IMR-90 (cell line): ENCODE data around the gene GPR135. TPM values are rescaled to one million over a fixed set of nuclear protein-coding genes. Genes with fewer than 3 reads are reported as not detected.

ENCODE experiments used
- ATAC-seq: fragments of 200-7000 bp; cut with Tn5 transposase; 2 replicates; pipeline ENCODE4 v1.9.1; 2020; ENCODE audit warnings: low read depth, mild to moderate bottlenecking, moderate library complexity
- BruUV-seq: library from RNA; stranded (reverse); fragments of 400-500 nt; replicated peaks from 2 replicates; lab custom pipeline; 2021; lab: Mats Ljungman, UMichigan
- CTCF ChIA-PET: fragments of 300-600 bp; formaldehyde crosslinking; extraction: SDS; loops from one replicate; lab custom pipeline; 2021; ENCODE audit warnings: antibody characterized with exemption; lab: Yijun Ruan, JAX
- POLR2A ChIA-PET: fragments of 300-600 bp; sonication (Branson Sonifier 250); formaldehyde crosslinking; loops from one replicate; lab custom pipeline; 2022; ENCODE audit warnings: antibody characterized with exemption; ENCODE audit not compliant: unreplicated experiment; lab: Charles Lee
- DNase-seq: peaks from one replicate; pipeline ENCODE4 v3.0.0; 2013
- H2AFZ ChIP-seq: replicated peaks from 2 replicates; pipeline ENCODE3; 2013; ENCODE audit warnings: low read length, mild to moderate bottlenecking; ENCODE audit not compliant: poor library complexity
- H2AK5ac ChIP-seq: 2 replicates; pipeline ENCODE4 v1.6.1; 2013; ENCODE audit warnings: low read depth, low read length, inconsistent platforms
- H2AK9ac ChIP-seq: replicated peaks from 2 replicates; pipeline ENCODE3; 2013; ENCODE audit warnings: mild to moderate bottlenecking, low read depth, low read length, moderate library complexity; ENCODE audit not compliant: poor library complexity
- H2BK120ac ChIP-seq: 2 replicates; pipeline ENCODE4 v1.6.1; 2013; ENCODE audit warnings: low read depth, low read length, inconsistent platforms
- H2BK15ac ChIP-seq: 3 replicates; pipeline ENCODE4 v1.6.1; 2013; ENCODE audit warnings: low read depth, low read length, inconsistent platforms
- H2BK20ac ChIP-seq: 2 replicates; pipeline ENCODE4 v1.6.1; 2013; ENCODE audit warnings: low read depth, mild to moderate bottlenecking, inconsistent platforms, low read length, moderate library complexity
- H2BK5ac ChIP-seq: 2 replicates; pipeline ENCODE4 v1.6.1; 2013; ENCODE audit warnings: mild to moderate bottlenecking, low read depth, low read length, inconsistent platforms; ENCODE audit not compliant: poor library complexity, severe bottlenecking
- H3K14ac ChIP-seq: replicated peaks from 2 replicates; pipeline ENCODE4 v1.6.1; 2013; ENCODE audit warnings: low read depth, low read length, inconsistent platforms
- H3K18ac ChIP-seq: 2 replicates; pipeline ENCODE4 v1.6.1; 2013; ENCODE audit warnings: low read depth, low read length, control low read depth
- H3K23ac ChIP-seq: 2 replicates; pipeline ENCODE4 v1.6.1; 2013; ENCODE audit warnings: low read depth, low read length, inconsistent platforms
- H3K27ac ChIP-seq: 2 replicates; pipeline ENCODE4 v1.5.1; 2013; ENCODE audit warnings: mild to moderate bottlenecking, control low read depth, low read length; ENCODE audit not compliant: insufficient read depth
- H3K27me3 ChIP-seq: 2 replicates; pipeline ENCODE4 v1.6.1; 2013; ENCODE audit warnings: low read length; ENCODE audit not compliant: control insufficient read depth, insufficient read depth
- H3K36me3 ChIP-seq: 2 replicates; pipeline ENCODE4 v1.6.1; 2013; ENCODE audit warnings: low read length, mixed read lengths; ENCODE audit not compliant: control insufficient read depth, insufficient read depth
- H3K4ac ChIP-seq: 2 replicates; pipeline ENCODE4 v1.6.1; 2013; ENCODE audit warnings: low read depth, low read length, inconsistent platforms
- H3K4me1 ChIP-seq: 2 replicates; pipeline ENCODE4 v1.6.1; 2013; ENCODE audit warnings: low read length, mixed read lengths; ENCODE audit not compliant: control insufficient read depth, insufficient read depth
- H3K4me2 ChIP-seq: 2 replicates; pipeline ENCODE4 v1.6.1; 2013; ENCODE audit warnings: low read depth, mild to moderate bottlenecking, control low read depth, low read length, moderate library complexity
- H3K4me3 ChIP-seq: 2 replicates; pipeline ENCODE4 v1.5.1; 2013; ENCODE audit warnings: low read depth, mild to moderate bottlenecking, control low read depth, low read length, moderate library complexity; ENCODE audit not compliant: insufficient read depth
- H3K56ac ChIP-seq: 2 replicates; pipeline ENCODE4 v1.6.1; 2013; ENCODE audit warnings: low read length, inconsistent platforms; ENCODE audit not compliant: insufficient read depth; ENCODE audit errors: extremely low read depth
- H3K79me1 ChIP-seq, 2 experiments: 2 replicates each; pipeline ENCODE4 v1.6.1; 2013; ENCODE audit warnings: low read length in 2 of 2, inconsistent platforms in 1 of 2, low read depth in 1 of 2
- H3K9ac ChIP-seq: 2 replicates; pipeline ENCODE4 v1.6.1; 2013; ENCODE audit warnings: low read depth, low read length, control low read depth
- H3K9me1 ChIP-seq: 2 replicates; pipeline ENCODE4 v1.6.1; 2013; ENCODE audit warnings: low read length, inconsistent platforms; ENCODE audit not compliant: insufficient read depth
- H3K9me3 ChIP-seq: 2 replicates; pipeline ENCODE4 v1.6.1; 2013; ENCODE audit warnings: low read length; ENCODE audit not compliant: control insufficient read depth, insufficient read depth
- H4K20me1 ChIP-seq: 2 replicates; pipeline ENCODE4 v1.6.1; 2013; ENCODE audit warnings: low read length, inconsistent platforms; ENCODE audit not compliant: insufficient read depth
- H4K5ac ChIP-seq: 2 replicates; pipeline ENCODE4 v1.6.1; 2013; ENCODE audit warnings: mild to moderate bottlenecking, low read depth, low read length, control low read depth
- H4K8ac ChIP-seq, 2 experiments: 2 replicates each; pipeline ENCODE4 v1.6.1; 2013; ENCODE audit warnings: low read depth in 2 of 2, low read length in 2 of 2, control low read depth in 1 of 2, inconsistent platforms in 1 of 2
- H4K91ac ChIP-seq: 2 replicates; pipeline ENCODE4 v1.6.1; 2013; ENCODE audit warnings: low read depth, low read length, inconsistent platforms; ENCODE audit not compliant: insufficient read depth
- CEBPB ChIP-seq: IDR thresholded peaks from 2 replicates; pipeline ENCODE4 v1.6.1; 2012; ENCODE audit warnings: low read depth, low read length, improper control_type of control experiment
- FOS ChIP-seq: fragments of 150-350 bp; IDR thresholded peaks from 2 replicates; pipeline ENCODE4 v1.6.1; 2016; ENCODE audit warnings: low read depth, low read length
- RCOR1 ChIP-seq: IDR thresholded peaks from 2 replicates; pipeline ENCODE4 v1.6.1; 2012; ENCODE audit warnings: mild to moderate bottlenecking, low read length, improper control_type of control experiment; ENCODE audit not compliant: insufficient replicate concordance
- SMC3 ChIP-seq: fragments of 150-350 bp; IDR thresholded peaks from 2 replicates; pipeline ENCODE4 v1.6.1; 2016; ENCODE audit warnings: low read depth, mild to moderate bottlenecking, antibody characterized with exemption, low read length, moderate library complexity
- WGBS, 2 experiments: methylation state at CpG; one replicate each; pipeline versions ENCODE4 v1.1.5 to v1.1.7; 2013; ENCODE audit warnings: missing lambda C conversion rate in 2 of 2; ENCODE audit not compliant: insufficient read length in 1 of 2; ENCODE audit errors: extremely low coverage in 2 of 2; 5-methylcytosine and 5-hydroxymethylcytosine counted together
- dilution Hi-C: fragments of 300-500 bp; cut with HindIII; formaldehyde crosslinking; loops from one replicate; pipeline ENCODE4 v1.14.3; 2018; ENCODE audit warnings: low sequenced_read_pairs; ENCODE audit not compliant: unreplicated experiment
- in situ Hi-C: fragments of 300-500 bp; cut with MboI; formaldehyde crosslinking; loops from 3 replicates; pipeline ENCODE4 v1.14.3; 2019; ENCODE audit warnings: low sequenced_read_pairs, inconsistent platforms, mixed read lengths
- intact Hi-C: fragments of 100-400 bp; cut with micrococcal nuclease; formaldehyde crosslinking; loops from 2 replicates; pipeline ENCODE4 v1.10.0; 2022
- polyA plus RNA-seq, 3 experiments: library from polyadenylated mRNA; depleted of rRNA; stranded (reverse); fragments of >200 nt; gene quantifications; 2 replicates each; pipeline ENCODE4 v1.2.3, GENCODE V29; 2012; ENCODE audit warnings: low replicate concordance in 1 of 3
- total RNA-seq: library from RNA; depleted of rRNA; stranded (reverse); fragments of >200 nt; gene quantifications from 2 replicates; pipeline ENCODE4 v1.2.3, GENCODE V29; 2012
- TF ChIP-seq, protein P1 (sequence below): conservative IDR thresholded peaks from 2 replicates; pipeline ENCODE4 v1.5.1; 2012; ENCODE audit warnings: mild to moderate bottlenecking, low read depth, low read length, improper control_type of control experiment
- TF ChIP-seq, protein P2 (sequence below): fragments of 150-350 bp; IDR thresholded peaks from 2 replicates; pipeline ENCODE4 v1.6.1; 2016; ENCODE audit warnings: low read depth, mild to moderate bottlenecking, low read length, moderate library complexity, borderline replicate concordance

Gene GPR135
- total and polyA plus RNA-seq, 2 of the 4 experiments (the other 2 are of a cell fraction): 1.3 to 2.4 TPM

DNA sequence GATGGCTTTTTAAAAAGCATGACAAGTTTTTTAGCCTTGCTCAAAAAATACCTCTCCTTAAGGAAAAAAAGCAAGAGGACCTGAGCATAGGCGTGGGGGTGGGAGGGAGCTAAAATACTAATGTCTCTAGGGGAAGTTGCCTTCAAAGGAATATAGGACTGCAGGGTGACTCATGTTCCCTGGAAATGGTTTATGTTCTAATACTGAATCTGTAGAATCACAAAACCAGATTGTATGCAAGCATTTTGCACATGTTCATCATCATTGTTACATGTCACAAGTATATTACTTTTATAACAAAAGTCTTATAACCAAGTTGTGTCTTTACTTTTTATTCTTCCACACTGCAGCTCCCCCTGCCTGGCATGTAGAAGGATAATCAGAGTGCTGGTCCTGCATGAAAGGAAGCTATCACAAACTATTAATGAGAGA is 36.6 kb downstream of the GPR135 start:
- dilution Hi-C loops (no loop called here), in situ Hi-C loops (no loop called here), intact Hi-C loops (no loop called here)
- Histone ChIP-seq H2BK5ac (peak overlapping the region; percentile 52), H3K9ac (no peak overlapping the region), H3K27ac (no peak overlapping the region), H2AFZ (no peak overlapping the region), H3K9me1 (peaks cover 3% of the 10 kb centered on the region; the same call in 1 of the 2 replicates), H4K91ac (no peak overlapping the region), H3K27me3 (no peaks in the 10 kb centered on the region), H4K20me1 (no peaks in the 10 kb centered on the region), H2BK15ac (no peak overlapping the region), H3K9me3 (no peaks in the 10 kb centered on the region), H3K56ac (no peak overlapping the region), H2BK20ac (no peak overlapping the region), H4K8ac (peak overlapping the region; percentile 27 to 28; a peak in 1 of 4 replicates), H3K36me3 (no peaks in the 10 kb centered on the region), H3K23ac (no peak overlapping the region), H3K79me1 (no peaks in the 10 kb centered on the region), H3K4me1 (peaks cover 3% of the 10 kb centered on the region), H3K4me3 (no peak overlapping the region), H3K4me2 (peak overlapping the region; percentile 43; the same call in 1 of the 2 replicates), H2BK120ac (no peak overlapping the region), H3K4ac (no peak overlapping the region), H2AK5ac (no peak overlapping the region), H3K14ac (0 out of 2 replicates have a peak overlapping the region, but pooled peaks have one; percentile 1), H3K18ac (no peak overlapping the region; the same call in 1 of the 2 replicates), H4K5ac (no peak overlapping the region), H2AK9ac (no peak overlapping the region)
- ChIA-PET CTCF (interaction anchor here (1.0 kb wide), 1 partner anchor 13 kb away, joined by 3 read pairs; no protein-coding TSS in a partner anchor), POLR2A (no interaction called here)
- TF ChIP-seq RCOR1 (no peak), SMC3 (0 out of 2 replicates have a peak, but pooled peaks have one; percentile 2), CEBPB (no peak), FOS (peak; percentile 42; the same call in 1 of the 2 replicates)
- TF ChIP-seq, protein P1, sequence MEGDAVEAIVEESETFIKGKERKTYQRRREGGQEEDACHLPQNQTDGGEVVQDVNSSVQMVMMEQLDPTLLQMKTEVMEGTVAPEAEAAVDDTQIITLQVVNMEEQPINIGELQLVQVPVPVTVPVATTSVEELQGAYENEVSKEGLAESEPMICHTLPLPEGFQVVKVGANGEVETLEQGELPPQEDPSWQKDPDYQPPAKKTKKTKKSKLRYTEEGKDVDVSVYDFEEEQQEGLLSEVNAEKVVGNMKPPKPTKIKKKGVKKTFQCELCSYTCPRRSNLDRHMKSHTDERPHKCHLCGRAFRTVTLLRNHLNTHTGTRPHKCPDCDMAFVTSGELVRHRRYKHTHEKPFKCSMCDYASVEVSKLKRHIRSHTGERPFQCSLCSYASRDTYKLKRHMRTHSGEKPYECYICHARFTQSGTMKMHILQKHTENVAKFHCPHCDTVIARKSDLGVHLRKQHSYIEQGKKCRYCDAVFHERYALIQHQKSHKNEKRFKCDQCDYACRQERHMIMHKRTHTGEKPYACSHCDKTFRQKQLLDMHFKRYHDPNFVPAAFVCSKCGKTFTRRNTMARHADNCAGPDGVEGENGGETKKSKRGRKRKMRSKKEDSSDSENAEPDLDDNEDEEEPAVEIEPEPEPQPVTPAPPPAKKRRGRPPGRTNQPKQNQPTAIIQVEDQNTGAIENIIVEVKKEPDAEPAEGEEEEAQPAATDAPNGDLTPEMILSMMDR: 0 out of 2 replicates have a peak, but pooled peaks have one; percentile 29
- TF ChIP-seq, protein P2, sequence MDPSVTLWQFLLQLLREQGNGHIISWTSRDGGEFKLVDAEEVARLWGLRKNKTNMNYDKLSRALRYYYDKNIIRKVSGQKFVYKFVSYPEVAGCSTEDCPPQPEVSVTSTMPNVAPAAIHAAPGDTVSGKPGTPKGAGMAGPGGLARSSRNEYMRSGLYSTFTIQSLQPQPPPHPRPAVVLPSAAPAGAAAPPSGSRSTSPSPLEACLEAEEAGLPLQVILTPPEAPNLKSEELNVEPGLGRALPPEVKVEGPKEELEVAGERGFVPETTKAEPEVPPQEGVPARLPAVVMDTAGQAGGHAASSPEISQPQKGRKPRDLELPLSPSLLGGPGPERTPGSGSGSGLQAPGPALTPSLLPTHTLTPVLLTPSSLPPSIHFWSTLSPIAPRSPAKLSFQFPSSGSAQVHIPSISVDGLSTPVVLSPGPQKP: no peak
- DNase-seq (peak; percentile 83), ATAC-seq (peak; percentile 87)
- BruUV-seq: no TSS peak
- WGBS, 2 experiments: no CpG with 5 or more reads among the region's 1 CpG
